Raji (cell line): ENCODE measurements around the gene ZNF790.

Source experiments
- POLR2A ChIP-seq: IDR thresholded peaks from 2 replicates; pipeline ENCODE4 v1.6.1; 2011; ENCODE audit warnings: low read depth, low read length, control low read depth; ENCODE audit not compliant: insufficient read depth

Gene ZNF790

DNA sequence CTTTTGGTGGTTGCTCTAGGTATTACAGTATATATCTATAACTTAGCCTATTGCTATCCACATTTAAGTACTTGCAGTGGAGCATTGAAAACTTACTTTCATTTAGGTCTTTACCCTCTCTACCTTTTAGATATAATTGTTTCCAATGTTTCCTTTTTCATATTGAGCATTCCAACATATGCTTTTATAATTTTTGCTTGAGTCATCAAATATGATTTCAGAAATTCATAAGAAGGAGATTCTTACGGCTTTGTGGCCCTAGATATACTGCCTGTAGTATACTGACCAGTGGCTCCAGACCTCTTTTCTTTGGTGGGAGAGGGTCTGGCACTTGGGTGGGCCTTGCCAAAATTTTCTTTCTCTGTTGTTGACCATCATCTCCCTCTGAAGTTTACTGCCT lies 32.8 kb downstream of the ZNF790 start:
- TF ChIP-seq POLR2A = no peak

DNA sequence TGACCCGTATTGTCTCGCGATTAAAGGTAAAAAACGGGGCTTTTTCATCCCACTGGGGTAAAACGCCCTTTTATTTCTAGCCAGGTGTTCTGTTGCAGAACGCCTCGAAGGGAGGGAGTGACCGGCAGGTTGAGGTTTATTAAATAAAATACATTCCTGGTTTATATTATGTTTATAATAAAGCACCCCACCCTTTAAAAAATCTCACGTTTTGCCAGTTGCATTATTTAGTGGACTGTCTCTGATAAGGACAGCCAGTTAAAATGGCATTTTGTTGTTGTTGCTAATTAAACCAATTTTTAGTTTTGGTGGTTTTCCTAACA lies 40.4 kb downstream of the ZNF790 start:
- no peak for TF ChIP-seq POLR2A

DNA sequence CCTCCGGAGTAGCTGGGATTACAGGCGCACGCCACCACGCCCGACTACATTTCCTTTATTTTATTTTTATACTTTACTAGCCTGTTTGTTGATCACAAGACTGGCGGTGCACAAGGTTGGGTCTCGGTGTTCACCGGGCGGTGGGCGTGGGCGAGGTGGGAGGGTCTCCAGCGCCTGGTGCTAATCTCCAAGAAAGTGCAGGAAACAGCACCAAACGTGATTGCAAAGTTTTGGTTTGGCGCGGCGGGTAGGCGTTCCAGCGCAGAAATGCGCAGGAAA lies 41.5 kb downstream of the ZNF790 start:
- no peak for TF ChIP-seq POLR2A

DNA sequence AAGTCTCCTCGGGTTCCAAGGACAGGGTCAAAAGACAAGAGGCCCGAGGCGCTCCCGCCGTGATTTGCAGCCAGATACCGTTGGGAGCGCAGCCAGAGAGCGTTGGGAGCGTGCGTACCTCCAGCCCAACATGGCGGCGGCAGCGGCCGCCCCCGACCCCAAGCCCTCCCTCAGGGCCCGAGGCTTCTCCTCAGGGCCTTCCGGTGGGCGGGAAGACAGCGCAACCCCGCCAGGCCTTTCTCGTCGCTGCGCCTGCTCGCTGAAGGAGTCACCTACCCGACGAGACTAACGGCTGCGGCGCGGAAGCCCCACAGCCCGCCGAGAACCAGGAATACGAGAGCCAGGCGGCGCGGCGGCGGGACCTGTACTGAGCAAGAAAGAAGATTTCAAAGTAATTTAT lies 62.4 kb downstream of the ZNF790 start:
- TF ChIP-seq POLR2A = no peak

DNA sequence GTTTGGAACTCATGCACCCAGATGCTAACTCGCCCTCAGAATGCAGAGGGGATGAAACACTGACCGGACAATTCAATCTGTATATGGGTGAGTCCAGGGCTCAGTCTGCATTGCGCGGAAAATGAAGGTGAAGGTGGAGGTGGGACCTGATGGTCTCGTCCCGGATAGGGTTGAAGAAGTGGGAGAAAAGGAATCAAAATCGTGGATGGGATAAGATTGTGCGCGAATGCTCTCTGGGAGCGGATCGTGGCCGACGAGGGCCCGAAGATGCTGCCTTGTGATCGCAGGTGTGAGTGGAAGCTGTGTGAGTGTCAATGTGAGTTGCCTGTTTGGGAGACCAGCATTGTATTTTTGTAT lies 65.0 kb downstream of the ZNF790 start:
- no peak for TF ChIP-seq POLR2A

DNA sequence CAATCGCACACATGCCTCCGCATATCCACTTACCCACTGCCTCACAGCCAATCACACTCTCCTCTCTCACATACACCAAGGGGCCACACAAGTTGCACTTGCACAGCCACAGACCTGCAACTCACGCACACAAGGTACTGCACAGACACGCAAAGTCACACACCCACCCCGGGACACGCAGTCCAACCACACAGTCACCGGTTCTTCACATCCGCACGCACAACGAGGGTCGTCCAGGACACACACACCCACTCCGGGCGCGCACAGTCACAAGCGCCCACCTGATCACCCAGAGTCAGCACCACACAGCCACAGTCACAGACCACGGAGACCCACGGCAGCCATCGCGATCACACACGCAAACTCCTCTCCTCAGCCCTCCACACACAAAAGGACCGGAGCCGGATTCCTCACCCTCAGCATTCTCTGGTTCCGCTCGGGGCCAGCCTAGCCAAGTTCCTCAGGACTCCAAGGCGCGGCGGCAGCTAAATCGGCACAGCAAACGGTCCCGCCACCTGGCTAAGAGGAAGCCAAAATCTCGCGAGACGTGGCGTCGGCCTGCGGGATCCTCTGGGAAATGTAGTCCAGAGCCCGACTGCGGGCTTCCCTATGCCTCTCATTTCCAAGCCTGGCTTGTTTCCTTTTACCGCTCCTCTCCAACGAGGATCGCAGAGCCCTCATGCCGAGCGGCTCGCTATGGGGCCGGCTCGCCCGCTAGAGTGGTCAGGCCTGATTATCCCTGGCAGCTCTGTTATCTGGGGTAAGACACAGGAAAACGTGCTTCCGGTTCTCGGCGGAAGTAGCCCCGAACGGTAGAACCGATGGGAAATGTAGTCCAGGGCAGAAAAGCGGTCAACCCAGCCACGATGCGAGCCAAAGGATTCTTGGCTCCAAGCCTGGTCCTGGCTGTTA lies 65.6 kb downstream of the ZNF790 start, which contains the start of gene ZNF850:
TSS of gene ZNF850 (minus strand) at position 497 of the 912 bp plus-strand sequence. CDS start 10,201 bp downstream, outside the sequence.
- TF ChIP-seq POLR2A = no peak

DNA sequence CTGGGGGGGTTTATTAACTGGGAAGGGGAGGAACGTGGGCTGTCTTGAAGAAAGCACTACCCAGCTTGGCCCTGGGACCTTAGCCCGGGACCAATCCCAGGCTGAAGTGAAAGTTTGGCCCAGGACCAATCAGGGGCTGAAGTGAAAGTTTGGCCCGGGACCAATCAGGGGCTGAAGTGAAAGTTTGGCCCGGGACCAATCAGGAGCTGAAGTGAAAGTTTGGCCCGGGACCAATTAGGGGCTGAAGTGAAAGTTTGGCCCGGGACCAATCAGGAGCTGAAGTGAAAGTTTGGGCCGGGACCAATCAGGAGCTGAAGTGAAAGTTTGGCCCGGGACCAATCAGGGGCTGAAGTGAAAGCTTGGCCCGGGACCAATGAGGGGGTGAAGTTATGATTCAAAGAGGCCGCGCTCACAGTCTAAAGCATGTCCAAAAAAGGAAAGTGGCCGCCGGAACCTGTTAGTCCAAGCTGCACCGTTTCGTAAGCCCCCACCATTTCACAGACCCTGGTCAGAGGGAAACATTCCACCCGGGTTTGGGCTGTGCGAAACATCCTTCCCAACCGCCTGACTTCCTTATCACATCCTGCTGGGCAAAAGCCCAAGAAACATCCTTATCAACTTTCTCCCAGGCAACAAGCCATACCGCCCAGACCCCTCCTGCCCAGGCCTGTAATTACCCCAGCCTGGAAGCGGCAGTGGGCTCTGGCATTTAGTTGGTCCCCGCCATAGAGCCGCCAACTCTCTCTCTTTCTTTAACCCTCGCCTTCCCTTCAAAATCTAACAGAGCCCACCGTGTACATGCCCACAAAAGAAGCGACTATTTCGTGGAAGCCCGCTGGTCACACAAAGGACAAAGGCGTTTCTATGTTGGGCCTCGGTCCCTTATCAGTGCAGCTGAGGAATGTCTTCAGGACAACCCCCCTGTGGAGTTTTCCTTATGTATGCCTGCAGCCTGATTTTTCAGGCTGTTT lies 66.6 kb downstream of the ZNF790 start:
- no peak for TF ChIP-seq POLR2A
